GM19395 (cell line): ENCODE data around the gene LIM2.
"Not testable (repeated sequence)": the region's sequence is repeated elsewhere in the genome, so short reads cannot be mapped to it uniquely, and the experiment has no call there.

ENCODE experiments used
- ATAC-seq: cut with Tn5 transposase; IDR thresholded peaks from one replicate; pipeline ENCODE4 v1.9.1; 2021; ENCODE audit warnings: mild to moderate bottlenecking, moderate library complexity; ENCODE audit not compliant: unreplicated experiment

Gene LIM2

DNA sequence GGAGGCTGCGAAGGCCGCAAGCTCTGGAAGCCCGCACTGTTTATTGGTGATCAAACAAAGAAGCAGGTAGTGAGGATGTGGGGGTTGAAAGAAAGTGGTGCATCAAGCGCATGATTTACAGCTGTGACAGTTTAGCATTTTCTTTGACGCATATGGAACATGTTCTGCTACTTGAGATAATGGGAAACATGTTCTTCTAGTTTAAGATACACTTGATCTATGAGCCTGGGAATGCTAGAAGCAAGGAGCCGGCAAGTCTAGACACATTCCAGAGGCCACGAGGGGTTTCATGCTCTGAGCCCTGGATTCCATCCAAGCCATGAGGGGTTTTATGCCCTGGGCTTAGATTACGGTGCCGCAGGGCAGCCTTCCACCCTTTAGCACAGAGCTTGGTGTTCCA is 9.7 kb upstream of the LIM2 start:
- ATAC-seq = not testable (repeated sequence)

DNA sequence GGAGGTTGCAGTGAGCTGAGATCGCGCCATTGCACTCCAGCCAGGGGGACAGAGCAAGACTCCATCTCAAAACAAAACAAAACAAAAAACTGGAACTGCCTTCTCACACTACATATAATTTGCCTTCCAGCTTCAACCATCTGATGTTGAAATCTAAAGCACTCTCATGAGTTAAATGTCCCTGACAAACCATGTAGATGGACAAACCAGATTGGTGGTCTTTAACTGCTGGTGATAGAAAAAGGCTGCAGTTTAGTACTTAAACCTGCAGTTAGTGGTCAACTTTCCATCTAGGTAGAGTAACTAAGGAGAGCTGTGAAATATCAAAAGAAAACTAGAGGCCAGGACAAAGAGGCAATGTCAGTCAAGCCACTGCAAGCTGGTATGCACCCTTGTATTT is 8.4 kb upstream of the LIM2 start:
- ATAC-seq = no peak

DNA sequence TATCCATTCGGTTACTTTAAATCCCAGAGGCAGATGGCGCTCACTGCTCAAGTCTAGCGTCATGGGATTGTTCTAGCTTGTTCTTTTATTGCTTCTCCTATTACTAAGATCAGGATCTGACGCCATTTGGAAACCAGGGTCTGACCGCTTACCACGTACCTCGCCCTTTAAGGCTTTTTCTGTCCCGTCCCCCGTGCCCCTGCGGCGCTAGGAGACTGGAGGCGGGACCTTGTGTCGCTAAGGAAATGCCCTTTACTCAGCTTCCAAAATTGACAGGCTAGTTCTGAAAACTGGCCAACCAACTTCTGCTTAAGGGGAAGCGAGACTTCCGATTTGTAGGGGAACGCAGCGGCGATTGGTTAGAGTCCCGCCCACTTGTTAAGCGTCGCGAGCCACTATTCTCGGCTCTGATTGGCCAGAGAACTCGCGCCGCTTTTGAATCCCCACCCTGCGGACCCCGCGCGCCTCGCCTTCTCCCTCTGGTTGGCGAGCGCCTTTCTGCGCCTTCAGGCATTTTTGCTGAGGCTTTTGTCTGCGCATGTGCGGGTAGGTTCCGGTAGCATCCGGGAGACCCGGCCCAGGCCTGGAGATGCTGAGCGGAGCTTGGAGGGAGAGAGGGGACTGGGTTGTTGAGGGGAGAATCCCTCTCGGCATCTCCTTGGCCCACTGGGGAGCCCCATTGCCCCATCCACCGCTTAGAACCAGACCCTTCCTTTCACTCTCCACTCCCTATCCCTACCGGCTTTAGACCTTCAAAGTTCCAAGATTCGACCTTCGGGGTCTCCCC is 6.5 kb upstream of the LIM2 start:
- ATAC-seq = peak; percentile 84

DNA sequence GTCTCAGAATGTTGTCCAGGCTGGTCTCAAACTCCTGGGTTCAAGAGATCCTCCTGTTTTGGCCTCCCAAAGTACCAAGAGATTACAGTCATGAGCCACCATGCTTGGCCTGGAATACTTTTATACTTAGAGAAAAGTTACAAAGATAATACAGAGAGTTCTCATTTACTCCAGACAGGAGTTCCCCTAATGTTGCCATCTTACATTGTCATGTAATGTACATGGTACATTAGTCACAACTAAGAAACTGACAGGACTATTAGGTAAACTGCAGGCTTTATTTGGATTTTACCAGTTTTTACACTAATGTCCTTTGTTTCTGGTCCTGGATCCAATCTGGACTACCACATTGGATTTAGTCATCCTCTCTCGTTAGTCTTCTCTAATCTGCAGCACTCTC is 4.9 kb upstream of the LIM2 start:
- no peak for ATAC-seq

DNA sequence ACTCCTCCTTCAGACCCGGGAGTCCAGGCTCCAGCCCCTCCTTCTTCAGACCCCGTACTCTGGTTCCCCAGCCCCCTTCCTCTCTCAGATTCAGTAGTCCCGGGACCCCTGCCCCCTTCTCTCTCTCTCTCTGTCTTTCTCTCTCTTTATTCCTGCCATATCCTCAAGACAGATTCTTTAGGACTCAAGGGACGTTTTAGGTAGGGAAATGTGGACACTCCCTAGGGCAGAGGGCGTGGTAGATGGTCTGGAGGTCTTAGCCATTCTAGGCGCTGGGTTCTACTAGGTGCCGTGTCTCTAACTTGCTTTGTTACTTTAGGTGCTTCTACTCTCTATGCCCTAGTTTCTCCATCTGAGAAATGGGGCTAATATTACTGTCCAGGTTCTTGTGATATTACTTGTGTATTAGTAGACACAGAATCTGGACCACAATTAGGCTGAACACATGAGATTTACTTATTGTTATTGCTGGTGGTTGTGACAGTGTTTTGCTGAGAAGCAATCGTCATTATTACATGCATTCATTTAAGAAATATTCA is 3.4 kb upstream of the LIM2 start:
- no peak for ATAC-seq

DNA sequence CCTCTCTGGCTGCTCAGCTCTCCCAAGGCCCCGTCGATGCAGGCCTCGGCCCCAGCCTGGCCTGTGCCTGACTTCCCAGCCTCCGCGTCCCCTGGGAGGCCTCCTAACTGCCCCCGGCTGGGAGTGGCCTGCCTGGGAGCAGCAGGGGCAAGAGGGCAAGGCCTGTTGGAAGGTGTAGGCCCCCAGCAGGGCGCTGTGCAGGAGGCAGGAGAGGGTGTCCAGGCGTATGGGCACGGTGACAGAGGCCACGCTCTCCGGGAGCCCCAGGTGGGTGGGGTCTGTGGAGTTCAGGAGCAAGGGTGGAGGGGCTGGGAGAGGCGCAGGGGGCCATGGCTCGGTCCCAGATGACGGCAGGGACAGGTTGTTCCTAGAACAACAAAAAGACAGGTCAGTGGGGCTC is 1.4 kb upstream of the LIM2 start:
- ATAC-seq = no peak

DNA sequence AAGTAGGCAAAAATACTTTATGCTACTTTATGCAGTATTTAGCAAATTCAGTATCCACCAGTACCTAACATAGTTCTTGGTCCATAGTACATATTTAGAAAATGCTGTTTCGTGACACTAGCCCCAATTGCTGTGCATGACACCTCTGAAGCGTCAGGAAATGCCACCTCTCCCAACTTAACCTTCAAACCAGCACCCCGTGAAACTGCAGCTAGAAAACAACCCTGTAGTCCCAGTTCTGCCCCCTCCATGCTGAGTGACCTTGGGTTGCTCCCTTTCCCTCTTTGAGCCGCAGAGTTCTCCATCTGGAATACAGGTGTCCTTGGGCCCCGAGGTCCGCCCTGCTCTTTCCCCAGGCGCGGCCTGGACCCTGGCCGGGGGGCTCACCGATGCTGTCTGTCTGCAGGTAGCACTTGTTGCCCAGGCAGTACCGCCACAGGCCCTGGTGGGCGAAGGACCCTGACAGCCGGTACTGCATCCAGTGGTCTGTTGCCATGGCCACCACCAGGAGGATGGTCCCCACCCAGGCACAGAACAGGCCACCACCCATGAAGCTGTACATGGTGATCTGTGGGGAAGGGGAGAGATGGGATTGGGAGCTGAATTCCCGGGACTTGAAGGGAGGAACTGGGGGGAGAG is 773 bp downstream of the LIM2 start:
- ATAC-seq = no peak

DNA sequence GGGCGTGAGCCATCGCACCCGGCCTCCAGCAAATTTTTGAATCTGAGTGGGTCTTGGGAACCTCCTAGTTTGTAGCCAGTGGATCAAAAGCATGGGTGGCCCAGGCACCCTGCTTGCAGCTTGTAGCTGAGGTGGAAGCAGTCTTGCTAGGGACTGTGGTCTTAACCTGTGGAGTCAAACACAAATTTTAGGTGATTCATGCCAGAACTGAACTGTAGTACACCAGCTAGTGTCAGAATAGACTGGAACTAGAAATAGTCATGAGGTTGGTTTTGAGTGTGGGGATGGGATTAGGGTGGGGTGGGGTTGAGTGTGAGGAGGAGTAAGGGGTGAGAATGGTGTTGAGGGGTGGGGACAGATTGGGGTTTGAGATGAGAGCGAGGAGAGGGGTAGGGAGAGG is 5.8 kb downstream of the LIM2 start:
- no peak for ATAC-seq

DNA sequence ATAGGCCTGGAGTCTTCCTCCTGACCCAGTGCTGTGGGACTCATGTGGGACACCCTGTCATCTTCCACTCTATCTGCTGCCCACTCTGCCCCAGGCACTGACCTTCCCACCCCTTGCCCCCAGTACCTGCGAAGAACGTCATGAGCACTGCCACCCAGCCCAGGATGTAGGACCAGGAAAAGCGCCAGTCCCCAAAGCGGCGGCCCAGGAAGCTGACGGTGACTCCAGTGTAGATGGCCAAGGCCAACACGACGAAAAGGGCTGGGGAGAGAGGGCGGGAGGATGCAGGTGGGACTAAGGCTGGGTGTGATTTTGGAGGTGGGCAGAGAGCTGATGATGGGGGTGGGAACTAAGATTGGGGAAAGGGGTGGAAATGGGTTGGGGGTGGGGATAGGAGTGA is 7.4 kb downstream of the LIM2 start:
- ATAC-seq = no peak

DNA sequence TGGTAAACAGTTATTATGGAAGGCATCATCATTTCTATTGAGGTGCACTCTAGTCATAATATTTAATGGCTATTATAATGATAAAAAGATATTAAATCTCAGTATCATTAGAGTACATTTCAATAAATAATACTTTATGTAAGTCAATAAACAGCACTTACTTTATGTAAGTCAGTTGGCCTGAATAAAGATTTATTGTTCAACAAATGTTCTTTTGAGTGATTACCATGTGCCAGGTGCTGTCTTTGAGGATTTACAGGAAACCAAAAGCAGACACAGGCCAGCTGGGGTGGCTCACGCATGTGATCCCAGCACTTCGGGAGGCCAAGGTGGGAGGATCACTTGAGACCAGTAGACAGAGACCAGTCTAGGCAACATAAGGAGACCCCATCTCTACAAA is 10.4 kb downstream of the LIM2 start:
- no peak for ATAC-seq

DNA sequence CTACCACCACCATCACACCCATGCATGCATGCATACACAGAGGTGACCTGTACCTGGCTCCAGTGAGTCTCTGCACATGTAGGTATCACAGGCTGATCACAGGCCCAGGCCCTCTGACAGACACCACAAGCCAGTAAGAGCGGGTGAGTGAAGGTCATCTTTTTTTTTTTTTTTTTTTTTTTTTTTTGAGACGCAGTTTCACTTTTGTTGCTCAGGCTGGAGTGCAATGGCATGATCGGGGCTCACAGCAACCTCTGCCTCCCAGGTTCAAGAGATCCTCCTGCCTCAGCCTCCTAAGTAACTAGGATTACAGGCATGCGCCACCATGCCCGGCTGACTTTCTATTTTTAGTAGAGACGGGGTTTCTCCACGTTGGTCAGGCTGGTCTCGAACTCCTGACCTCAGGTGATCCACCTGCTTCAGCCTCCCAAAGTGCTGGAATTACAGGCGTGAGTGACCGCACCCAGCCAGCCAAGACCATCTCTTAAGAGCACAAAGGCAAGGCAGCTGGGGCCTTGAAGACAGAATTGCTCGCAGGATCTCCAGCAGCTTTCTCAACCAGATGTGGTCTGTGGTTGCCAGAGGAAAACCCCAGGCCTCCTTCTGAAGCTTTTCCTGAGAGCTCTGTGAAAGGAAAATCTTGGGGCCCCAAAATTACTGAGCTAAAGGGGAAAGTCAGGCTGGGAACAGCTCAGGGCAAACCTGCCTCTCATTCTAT is 12.1 kb downstream of the LIM2 start:
- no peak for ATAC-seq

DNA sequence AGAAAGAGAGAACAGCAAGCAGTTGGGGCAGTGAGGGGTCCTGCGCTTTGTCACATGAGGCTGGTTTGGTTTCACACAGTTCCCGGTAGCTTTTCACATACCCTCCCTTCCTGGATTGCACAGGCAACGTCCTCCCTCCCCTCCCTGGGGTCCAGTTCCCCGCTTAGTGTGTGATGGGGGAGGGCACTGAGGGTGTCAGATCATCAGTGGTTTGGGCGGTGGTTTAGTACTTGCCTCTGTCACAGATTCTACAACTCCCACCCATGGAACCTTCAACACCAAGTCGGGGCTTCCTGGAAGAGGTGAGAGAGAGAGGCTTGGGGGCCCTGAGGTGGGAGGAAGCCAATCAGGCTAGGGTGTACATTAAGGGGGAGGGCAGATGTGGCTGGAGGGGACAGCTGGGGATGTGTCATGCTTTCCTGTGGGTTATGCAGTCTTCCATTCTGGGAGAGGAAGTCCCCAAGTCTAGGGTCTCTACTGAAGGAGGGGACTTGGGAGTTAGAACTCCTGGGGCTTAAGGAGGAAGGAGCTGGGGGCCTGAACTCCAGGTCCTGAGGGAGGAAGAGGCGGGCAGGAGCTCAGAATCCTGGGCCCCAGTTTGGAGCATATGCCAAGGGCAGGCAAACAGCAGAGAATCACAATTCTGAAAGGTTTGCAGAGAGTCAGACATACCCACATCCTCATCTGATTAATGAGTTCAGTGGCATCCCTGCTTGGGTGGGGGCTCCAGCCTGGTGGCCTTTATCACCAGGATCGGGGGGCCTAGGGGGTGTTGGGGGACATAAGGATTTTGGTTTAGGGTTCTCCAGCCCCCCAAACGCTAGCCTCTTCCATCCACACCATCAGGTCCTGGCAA is 14.9 kb downstream of the LIM2 start, which contains the start of gene NKG7:
TSS of gene NKG7 (minus strand) at position 6 of the 856 bp plus-strand sequence. CDS start 119 bp downstream, outside the sequence.
- ATAC-seq = no peak

DNA sequence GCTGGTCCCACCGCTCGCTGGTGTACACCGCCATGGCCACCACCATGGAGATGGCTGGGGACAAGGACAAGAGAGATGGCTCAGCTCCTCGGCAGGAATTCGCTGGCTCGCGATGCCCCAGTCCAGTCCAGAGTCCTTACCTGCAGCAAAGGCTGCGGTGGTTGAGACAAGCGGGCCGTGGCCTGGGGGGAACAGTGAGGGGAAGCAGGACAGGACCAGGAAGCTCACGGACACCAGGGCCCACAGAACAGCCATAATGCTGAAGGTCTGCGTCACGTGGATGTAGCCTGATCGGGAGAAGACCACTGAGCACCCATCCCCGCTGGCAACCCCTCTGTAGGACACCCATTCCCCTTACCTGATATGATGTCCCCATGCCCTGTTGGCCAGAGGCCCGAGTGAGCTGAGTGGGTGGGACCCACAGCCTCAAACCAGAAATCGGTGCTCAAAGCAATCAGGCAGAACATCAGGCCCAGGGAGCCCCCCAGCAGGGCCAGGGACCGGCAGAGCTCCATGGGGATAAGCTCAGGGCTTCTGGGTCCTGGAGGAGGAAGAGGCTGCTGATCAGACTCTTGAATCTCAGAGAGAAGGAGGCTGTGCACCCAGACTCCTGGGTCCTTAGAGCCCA is 15.6 kb downstream of the LIM2 start:
- ATAC-seq = no peak

DNA sequence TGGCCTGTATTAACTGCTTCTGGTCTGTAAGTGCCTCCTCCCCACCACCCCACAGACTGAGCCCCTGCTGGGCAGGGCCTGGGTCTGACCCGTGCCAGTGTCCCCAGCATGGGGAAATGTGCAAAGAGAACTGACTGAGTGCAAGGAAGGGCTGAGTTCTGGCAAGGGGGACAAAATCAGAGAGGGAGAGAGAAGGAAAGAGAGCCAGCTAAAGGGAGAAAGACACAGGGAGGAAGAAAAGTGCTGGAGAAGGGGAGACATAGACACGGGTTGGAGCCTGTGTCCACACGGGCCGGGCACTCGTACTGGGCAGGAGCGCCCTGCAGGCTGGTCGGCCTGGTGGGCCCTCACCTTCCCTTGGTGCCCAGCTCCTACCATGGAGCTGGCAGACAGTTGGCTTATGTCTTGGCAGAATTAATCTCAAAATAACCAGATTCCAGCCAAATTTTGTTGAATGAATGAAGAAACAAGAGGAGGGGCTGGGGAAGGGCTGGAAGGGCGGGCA is 16.5 kb downstream of the LIM2 start:
- no peak for ATAC-seq

DNA sequence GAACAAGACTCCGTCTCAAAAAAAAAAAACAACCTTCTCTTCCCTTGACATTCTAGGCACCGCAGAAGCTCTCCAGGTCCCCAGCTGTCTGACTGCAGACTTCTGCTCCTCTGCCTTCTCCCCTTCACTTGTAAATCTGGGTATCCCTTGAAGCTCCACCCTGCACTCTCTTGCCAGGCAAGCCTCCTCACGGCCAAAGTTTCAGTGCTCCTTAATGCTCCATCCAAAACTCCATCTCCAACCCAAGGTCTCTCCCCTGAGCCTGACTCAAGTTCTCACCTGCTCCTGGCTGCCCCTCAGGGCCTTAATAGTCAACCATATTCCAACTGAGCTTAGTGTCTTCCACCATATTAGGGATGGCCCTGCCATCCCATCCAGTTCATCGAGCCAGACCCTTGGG is 17.5 kb downstream of the LIM2 start:
- ATAC-seq = no peak

DNA sequence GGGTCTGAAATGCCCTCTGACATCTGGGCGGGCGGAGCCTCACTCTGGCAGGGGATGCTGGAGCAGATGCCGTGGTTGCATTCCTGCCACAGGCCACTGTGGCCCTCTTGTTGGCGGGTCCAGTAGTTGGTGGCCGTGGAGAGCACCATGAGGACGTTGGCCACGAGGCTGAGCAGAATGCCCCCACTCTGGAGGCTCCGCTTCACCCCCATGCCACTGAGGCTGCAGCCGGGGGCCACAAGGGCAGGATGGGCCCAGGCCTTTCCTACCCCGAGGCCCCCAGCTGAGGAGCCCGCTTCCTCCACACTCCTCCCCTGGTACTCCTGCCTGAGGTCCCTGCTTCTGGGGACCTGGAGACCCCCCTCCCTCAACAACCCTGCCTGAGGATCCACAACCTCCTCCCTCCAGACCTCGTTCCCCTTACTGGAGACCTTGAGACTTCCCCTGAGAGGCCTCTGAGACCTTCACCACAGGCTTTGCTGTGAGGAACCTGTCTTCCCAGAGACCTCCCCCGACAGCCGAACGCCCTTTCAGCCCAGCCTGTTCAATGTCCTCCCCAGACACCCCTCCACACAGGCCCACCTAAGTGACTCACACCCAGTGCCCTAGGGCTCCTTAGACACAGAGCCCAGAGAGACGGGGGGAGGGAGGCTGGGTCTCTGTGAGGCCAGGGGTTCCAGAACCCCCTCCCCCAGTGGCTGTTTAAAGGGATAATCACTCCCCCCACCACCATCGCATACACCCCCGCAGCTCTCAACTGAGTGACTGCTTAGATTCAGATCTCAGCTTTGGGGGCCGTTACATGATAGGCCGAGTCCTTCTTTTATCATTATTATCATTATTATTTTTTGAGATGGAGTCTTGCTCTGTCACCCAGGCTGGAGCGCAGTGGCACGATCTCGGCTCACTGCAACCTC is 19.1 kb downstream of the LIM2 start, which contains the start of gene CLDND2:
TSS of gene CLDND2 (minus strand) at position 638 of the 917 bp plus-strand sequence. CDS start at position 212, 426 bp downstream.
- no peak for ATAC-seq

DNA sequence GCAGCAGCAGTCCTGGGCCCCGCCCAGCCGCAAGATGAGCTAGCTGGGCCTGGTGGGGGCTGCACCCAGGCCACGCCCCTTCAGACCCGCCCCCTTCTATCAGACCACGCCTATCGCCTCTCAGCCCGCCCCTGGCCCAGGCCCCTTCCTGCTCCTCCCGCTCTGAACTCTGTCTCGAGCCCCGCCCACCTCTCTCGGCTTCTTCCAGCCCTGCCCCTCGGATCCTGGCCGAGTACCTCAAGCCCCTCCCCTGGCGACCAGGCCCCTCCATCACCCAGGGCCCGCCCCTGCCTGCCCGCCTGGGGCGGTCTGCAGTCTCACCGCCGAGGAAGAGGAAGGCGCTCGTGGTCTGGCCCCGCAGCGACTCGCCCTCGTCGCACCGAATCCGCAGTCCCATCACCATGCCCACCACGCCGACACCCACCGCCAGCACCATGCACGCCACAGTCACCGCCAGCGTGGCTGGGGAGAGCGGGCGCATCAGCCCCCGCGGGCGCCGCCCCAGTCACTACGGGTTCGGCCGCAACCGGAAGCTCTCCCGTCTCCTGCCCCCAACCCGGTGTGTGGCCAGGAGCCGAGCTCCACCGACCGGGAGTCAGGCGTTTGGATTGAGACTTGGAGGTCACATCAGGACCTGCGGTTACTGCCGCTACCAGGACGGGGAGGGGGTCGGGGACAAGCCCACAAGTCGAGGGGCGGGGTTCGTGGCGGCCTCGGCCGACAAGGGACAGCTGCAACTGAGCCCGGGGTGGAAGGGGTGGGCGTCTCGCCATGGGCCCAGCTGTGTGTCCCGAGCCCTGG is 20.0 kb downstream of the LIM2 start:
- peak; percentile 69 for ATAC-seq

DNA sequence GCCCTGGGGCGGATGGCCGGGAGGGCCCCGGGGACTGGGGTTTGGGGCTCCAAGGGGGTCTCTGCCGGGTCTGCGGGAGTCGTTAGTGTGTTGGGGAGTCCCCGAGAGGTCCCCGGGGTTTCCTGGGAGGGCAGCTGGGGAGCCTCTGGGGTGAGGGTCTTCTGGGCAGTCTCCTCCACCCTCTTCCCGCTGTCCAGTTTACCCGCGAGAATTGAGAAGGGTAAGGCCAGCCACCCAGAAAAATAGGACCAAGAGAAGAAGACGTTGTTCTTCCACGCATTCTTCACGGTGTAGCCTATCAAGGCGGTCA is 20.6 kb downstream of the LIM2 start:
- peak; percentile 1 for ATAC-seq
